IPS-11a (cell line): ENCODE measurements around the gene GNPTG.

Experiments used
- H3K4me3 ChIP-seq: one replicate; pipeline ENCODE4 v1.5.1; 2013; ENCODE audit warnings: low read depth, low read length, control low read depth

Gene GNPTG

GRCh38 chr16:1367486-1368174, 15.9 kb downstream of the GNPTG start:
- H3K4me3 ChIP-seq: no peak overlapping the region

- no peak overlapping the region for H3K4me3 ChIP-seq
Measured at GRCh38 chr16:1371054-1371978, 19.6 kb downstream of the GNPTG start.

GRCh38 chr16:1372292-1372950, 20.7 kb downstream of the GNPTG start:
- H3K4me3 ChIP-seq: no peak overlapping the region

GRCh38 chr16:1374418-1375297, 22.9 kb downstream of the GNPTG start:
- H3K4me3 ChIP-seq: no peak overlapping the region

- no peak overlapping the region for H3K4me3 ChIP-seq
Measured at GRCh38 chr16:1375298-1375640, 23.5 kb downstream of the GNPTG start.

GRCh38 chr16:1375741-1376410, 24.1 kb downstream of the GNPTG start:
- H3K4me3 ChIP-seq: no peak overlapping the region

- H3K4me3 ChIP-seq: no peak overlapping the region
Measured at GRCh38 chr16:1377406-1378010, 25.8 kb downstream of the GNPTG start.

GRCh38 chr16:1378087-1378803, 26.5 kb downstream of the GNPTG start:
- peak overlapping the region; percentile 73 for H3K4me3 ChIP-seq

- peak overlapping the region; percentile 73 for H3K4me3 ChIP-seq
Measured at GRCh38 chr16:1378804-1379303, 27.1 kb downstream of the GNPTG start.

- H3K4me3 ChIP-seq: peak overlapping the region; percentile 73
Measured at GRCh38 chr16:1379304-1380076, 27.8 kb downstream of the GNPTG start.

- peak overlapping the region; percentile 41 for H3K4me3 ChIP-seq
Measured at GRCh38 chr16:1380195-1380594, 28.5 kb downstream of the GNPTG start.

- no peak overlapping the region for H3K4me3 ChIP-seq
Measured at GRCh38 chr16:1381612-1382406, 30.1 kb downstream of the GNPTG start.

- H3K4me3 ChIP-seq: no peak overlapping the region
Measured at GRCh38 chr16:1383556-1383955, 31.8 kb downstream of the GNPTG start.

- H3K4me3 ChIP-seq: no peak overlapping the region
Measured at GRCh38 chr16:1385232-1385631, 33.5 kb downstream of the GNPTG start.

- no peak overlapping the region for H3K4me3 ChIP-seq
Measured at GRCh38 chr16:1387331-1387730, 35.6 kb downstream of the GNPTG start.

- H3K4me3 ChIP-seq: no peak overlapping the region
Measured at GRCh38 chr16:1389762-1390161, 38.0 kb downstream of the GNPTG start.

GRCh38 chr16:1390239-1390779, 38.6 kb downstream of the GNPTG start:
- H3K4me3 ChIP-seq: no peak overlapping the region
